Immature natural killer cell (primary cell): ENCODE results near the gene ARHGEF19. TPM values are rescaled to one million over a fixed set of nuclear protein-coding genes. Genes with fewer than 3 reads are reported as not detected.
"Not testable (repeated sequence)": the region's sequence is repeated elsewhere in the genome, so short reads cannot be mapped to it uniquely, and the experiment has no call there.

ENCODE experiments used
- DNase-seq, 3 donors: peaks; one replicate each; pipeline ENCODE4 v3.0.0; 2022; ENCODE audit warnings: mixed read lengths in 1 of 3
- H3K27ac Mint-ChIP-seq, 6 donors: one replicate each; pipeline ENCODE4 v1.8.0; 2020; ENCODE audit warnings: mixed read lengths in 6 of 6, mild to moderate bottlenecking in 5 of 6, inconsistent platforms in 4 of 6, moderate library complexity in 3 of 6
- H3K27me3 Mint-ChIP-seq, 3 donors: one replicate each; pipeline ENCODE4 v1.8.0; 2020 to 2021; ENCODE audit warnings: low read depth in 3 of 3, mild to moderate bottlenecking in 3 of 3, mixed read lengths in 3 of 3, moderate library complexity in 3 of 3, inconsistent platforms in 1 of 3
- H3K36me3 Mint-ChIP-seq, 3 donors: one replicate each; pipeline ENCODE4 v1.8.0; 2020; ENCODE audit warnings: mixed read lengths in 3 of 3, inconsistent platforms in 2 of 3, mild to moderate bottlenecking in 2 of 3
- H3K4me1 Mint-ChIP-seq, 2 donors: one replicate each; pipeline ENCODE4 v1.8.0; 2020; ENCODE audit warnings: inconsistent platforms in 2 of 2, mild to moderate bottlenecking in 2 of 2, mixed read lengths in 2 of 2, moderate library complexity in 1 of 2
- H3K4me3 Mint-ChIP-seq, 5 donors: one replicate each; pipeline ENCODE4 v1.8.0; 2020; ENCODE audit warnings: mild to moderate bottlenecking in 5 of 5, mixed read lengths in 5 of 5, inconsistent platforms in 3 of 5, moderate library complexity in 3 of 5
- H3K9me3 Mint-ChIP-seq, 6 donors: one replicate each; pipeline ENCODE4 v1.8.0; 2020; ENCODE audit warnings: mild to moderate bottlenecking in 6 of 6, mixed read lengths in 6 of 6, inconsistent platforms in 4 of 6, moderate library complexity in 3 of 6
- polyA plus RNA-seq, 3 donors: library from polyadenylated mRNA; unstranded; fragments of 300-500 nt; fragmentation: Illumina TruSeq; gene quantifications; one replicate each; pipeline ENCODE4 v1.2.3, GENCODE V29; 2021

Gene ARHGEF19
- polyA plus RNA-seq, 3 donors from 2014 or later: 6.1 to 14.3 (median 14.0) TPM

- H3K4me1 Mint-ChIP-seq: no peaks in the 10 kb centered on the region
- peaks cover 3 to 16% (median 11%) of the 10 kb centered on the region in 3 donors for H3K36me3 Mint-ChIP-seq
- DNase-seq: no peak
- H3K9me3 Mint-ChIP-seq: no peaks in the 10 kb centered on the region
- peaks cover 0 to 1% (median 0%) of the 10 kb centered on the region in 3 donors for H3K27me3 Mint-ChIP-seq
- peak overlapping the region in 3 of 6 donors; percentile 12 to 32 (median 14) for H3K27ac Mint-ChIP-seq
- H3K4me3 Mint-ChIP-seq: no peak overlapping the region
These were observed 13.3 kb downstream of the ARHGEF19 start for GRCh38 chr1:16199157-16199501.

- Mint-ChIP-seq H3K4me1 (no peaks in the 10 kb centered on the region), H3K27me3 (peaks cover 0 to 1% (median 0%) of the 10 kb centered on the region in 3 donors), H3K9me3 (no peaks in the 10 kb centered on the region), H3K4me3 (no peak overlapping the region), H3K27ac (peak overlapping the region in 3 of 6 donors; percentile 12 to 47 (median 14)), H3K36me3 (peaks cover 3 to 13% (median 10%) of the 10 kb centered on the region in 3 donors)
- no peak for DNase-seq
These were observed 13.9 kb downstream of the ARHGEF19 start for GRCh38 chr1:16198444-16199156.

- Mint-ChIP-seq H3K27me3 (peaks cover 0 to 1% (median 0%) of the 10 kb centered on the region in 3 donors), H3K27ac (no peak overlapping the region), H3K4me1 (no peaks in the 10 kb centered on the region), H3K36me3 (peaks cover 0 to 4% (median 0%) of the 10 kb centered on the region in 3 donors), H3K9me3 (no peaks in the 10 kb centered on the region), H3K4me3 (no peak overlapping the region)
- no peak for DNase-seq
These were observed 15.6 kb downstream of the ARHGEF19 start for GRCh38 chr1:16196874-16197273.

GRCh38 chr1:16196139-16196538 lies 16.3 kb downstream of the ARHGEF19 start:
- H3K27me3 Mint-ChIP-seq, H3K4me1 Mint-ChIP-seq, H3K36me3 Mint-ChIP-seq, H3K9me3 Mint-ChIP-seq, H3K4me3 Mint-ChIP-seq, H3K27ac Mint-ChIP-seq, DNase-seq: not testable (repeated sequence)

- no peak overlapping the region for H3K4me3 Mint-ChIP-seq
- no peak overlapping the region for H3K27ac Mint-ChIP-seq
- peaks cover 0 to 4% (median 0%) of the 10 kb centered on the region in 3 donors for H3K36me3 Mint-ChIP-seq
- no peaks in the 10 kb centered on the region for H3K9me3 Mint-ChIP-seq
- no peak for DNase-seq
- H3K4me1 Mint-ChIP-seq: no peaks in the 10 kb centered on the region
- H3K27me3 Mint-ChIP-seq: peaks cover 0 to 1% (median under 1%) of the 10 kb centered on the region in 3 donors
These were observed 16.9 kb downstream of the ARHGEF19 start for GRCh38 chr1:16195518-16195905.

- DNase-seq: no peak
- no peaks in the 10 kb centered on the region for H3K36me3 Mint-ChIP-seq
- H3K4me1 Mint-ChIP-seq: peaks cover 0 to 4% of the 10 kb centered on the region in 2 donors
- peaks cover 0 to 9% (median 0%) of the 10 kb centered on the region in 3 donors for H3K27me3 Mint-ChIP-seq
- no peak overlapping the region for H3K27ac Mint-ChIP-seq
- no peak overlapping the region for H3K4me3 Mint-ChIP-seq
- no peaks in the 10 kb centered on the region for H3K9me3 Mint-ChIP-seq
These were observed 20.4 kb downstream of the ARHGEF19 start for GRCh38 chr1:16191916-16192546.

GRCh38 chr1:16191309-16191708 lies 21.1 kb downstream of the ARHGEF19 start:
- Mint-ChIP-seq H3K4me3 (no peak overlapping the region), H3K27ac (no peak overlapping the region), H3K27me3 (peaks cover 0 to 9% (median 0%) of the 10 kb centered on the region in 3 donors), H3K4me1 (peaks cover 0 to 4% of the 10 kb centered on the region in 2 donors), H3K36me3 (no peaks in the 10 kb centered on the region), H3K9me3 (no peaks in the 10 kb centered on the region)
- no peak for DNase-seq

GRCh38 chr1:16189921-16190621 lies 22.4 kb downstream of the ARHGEF19 start:
- no peak overlapping the region for H3K27ac Mint-ChIP-seq

GRCh38 chr1:16189003-16189402 lies 23.4 kb downstream of the ARHGEF19 start:
- Mint-ChIP-seq H3K4me1 (peaks cover 0 to 4% of the 10 kb centered on the region in 2 donors), H3K9me3 (no peaks in the 10 kb centered on the region), H3K27ac (no peak overlapping the region), H3K4me3 (no peak overlapping the region), H3K27me3 (peaks cover 0 to 9% (median 2%) of the 10 kb centered on the region in 3 donors), H3K36me3 (no peaks in the 10 kb centered on the region)
- no peak for DNase-seq

More at GRCh38 chr1:16189921-16190621, 22.4 kb downstream of the ARHGEF19 start:
- no peaks in the 10 kb centered on the region for H3K36me3 Mint-ChIP-seq
- H3K4me1 Mint-ChIP-seq: peaks cover 0 to 4% of the 10 kb centered on the region in 2 donors
- DNase-seq: no peak
- H3K4me3 Mint-ChIP-seq: no peak overlapping the region
- peaks cover 0 to 9% (median 0%) of the 10 kb centered on the region in 3 donors for H3K27me3 Mint-ChIP-seq
- H3K9me3 Mint-ChIP-seq: no peaks in the 10 kb centered on the region

- H3K4me3 Mint-ChIP-seq: no peak overlapping the region
- H3K27me3 Mint-ChIP-seq: peaks cover 1 to 11% (median 2%) of the 10 kb centered on the region in 3 donors
- DNase-seq: peak; percentile 71 to 77 (median 72)
- no peaks in the 10 kb centered on the region for H3K36me3 Mint-ChIP-seq
- no peaks in the 10 kb centered on the region for H3K9me3 Mint-ChIP-seq
- peaks cover 0 to 4% of the 10 kb centered on the region in 2 donors for H3K4me1 Mint-ChIP-seq
- H3K27ac Mint-ChIP-seq: no peak overlapping the region
These were observed 24.6 kb downstream of the ARHGEF19 start for GRCh38 chr1:16187748-16188401.

GRCh38 chr1:16186655-16187235 lies 25.7 kb downstream of the ARHGEF19 start:
- no peak overlapping the region for H3K4me3 Mint-ChIP-seq
- H3K4me1 Mint-ChIP-seq: peaks cover 0 to 4% of the 10 kb centered on the region in 2 donors
- no peak for DNase-seq
- peaks cover 1 to 11% (median 2%) of the 10 kb centered on the region in 3 donors for H3K27me3 Mint-ChIP-seq
- no peaks in the 10 kb centered on the region for H3K9me3 Mint-ChIP-seq
- H3K36me3 Mint-ChIP-seq: no peaks in the 10 kb centered on the region
- no peak overlapping the region for H3K27ac Mint-ChIP-seq

- Mint-ChIP-seq H3K4me3 (no peak overlapping the region), H3K27ac (no peak overlapping the region), H3K9me3 (no peaks in the 10 kb centered on the region), H3K4me1 (peaks cover 0 to 4% of the 10 kb centered on the region in 2 donors), H3K36me3 (no peaks in the 10 kb centered on the region), H3K27me3 (peaks cover 2 to 7% (median 3%) of the 10 kb centered on the region in 3 donors)
- DNase-seq: no peak
These were observed 27.7 kb downstream of the ARHGEF19 start for GRCh38 chr1:16184557-16185303.
